Glutamatergic neuron (in vitro differentiated cells): ENCODE measurements around the gene JCHAIN. TPM values are rescaled to one million over a fixed set of nuclear protein-coding genes. Genes with fewer than 3 reads are reported as not detected.

Experiments
- DNase-seq: peaks from one replicate; pipeline ENCODE4 v3.0.0; 2022
- H3K27ac Mint-ChIP-seq: one replicate; pipeline ENCODE4 v1.8.0; 2020; ENCODE audit warnings: mild to moderate bottlenecking, mixed read lengths, inconsistent platforms; ENCODE audit not compliant: unreplicated experiment
- H3K27me3 Mint-ChIP-seq: one replicate; pipeline ENCODE4 v1.8.0; 2020; ENCODE audit warnings: mild to moderate bottlenecking, moderate library complexity, mixed read lengths, inconsistent platforms; ENCODE audit not compliant: unreplicated experiment
- H3K36me3 Mint-ChIP-seq: one replicate; pipeline ENCODE4 v1.8.0; 2020; ENCODE audit warnings: mild to moderate bottlenecking, mixed read lengths, inconsistent platforms; ENCODE audit not compliant: unreplicated experiment
- H3K4me1 Mint-ChIP-seq: one replicate; pipeline ENCODE4 v1.8.0; 2020; ENCODE audit warnings: mild to moderate bottlenecking, low read depth, mixed read lengths, inconsistent platforms; ENCODE audit not compliant: unreplicated experiment
- H3K4me3 Mint-ChIP-seq: one replicate; pipeline ENCODE4 v1.8.0; 2020; ENCODE audit warnings: mild to moderate bottlenecking, mixed read lengths, inconsistent platforms; ENCODE audit not compliant: unreplicated experiment
- H3K9me3 Mint-ChIP-seq: one replicate; pipeline ENCODE4 v1.8.0; 2020; ENCODE audit warnings: mild to moderate bottlenecking, moderate library complexity, mixed read lengths, inconsistent platforms; ENCODE audit not compliant: unreplicated experiment
- CTCF ChIP-seq: fragments of 200-600 bp; sonication (generic); IDR thresholded peaks from one replicate; pipeline ENCODE4 v1.5.0; 2021; ENCODE audit not compliant: partially characterized antibody, unreplicated experiment
- total RNA-seq: library from RNA; stranded (reverse); fragmentation: NEBNext Ultra II Directional; extraction: Animal tissue kit (Norgen Biotek cat#: 25700); gene quantifications from one replicate; pipeline ENCODE4 v1.2.1, GENCODE V29; 2021; ENCODE audit not compliant: unreplicated experiment

Gene JCHAIN
- total RNA-seq, 1 donor from 2014 or later, result not detected

GRCh38 chr4:70619778-70620177, 46.5 kb downstream of the JCHAIN start:
- no peak for TF ChIP-seq CTCF
- H3K27ac Mint-ChIP-seq, result no peak overlapping the region
- no peak overlapping the region for H3K4me3 Mint-ChIP-seq
- no peak for DNase-seq
- no peaks in the 10 kb centered on the region for H3K27me3 Mint-ChIP-seq
- no peaks in the 10 kb centered on the region for H3K9me3 Mint-ChIP-seq
- H3K4me1 Mint-ChIP-seq, result no peaks in the 10 kb centered on the region
- H3K36me3 Mint-ChIP-seq, result no peaks in the 10 kb centered on the region

GRCh38 chr4:70619288-70619687, 47.0 kb downstream of the JCHAIN start:
- peaks cover under 1% of the 10 kb centered on the region for H3K27me3 Mint-ChIP-seq

GRCh38 chr4:70614184-70614555, 52.1 kb downstream of the JCHAIN start:
- no peak for DNase-seq
- no peak overlapping the region for H3K4me3 Mint-ChIP-seq
- H3K4me1 Mint-ChIP-seq, result no peaks in the 10 kb centered on the region
- peaks cover 3% of the 10 kb centered on the region for H3K27me3 Mint-ChIP-seq
- H3K36me3 Mint-ChIP-seq, result no peaks in the 10 kb centered on the region
- H3K27ac Mint-ChIP-seq, result no peak overlapping the region
- no peaks in the 10 kb centered on the region for H3K9me3 Mint-ChIP-seq
- no peak for TF ChIP-seq CTCF

More at GRCh38 chr4:70619288-70619687, 47.0 kb downstream of the JCHAIN start:
- no peaks in the 10 kb centered on the region for H3K4me1 Mint-ChIP-seq
- H3K4me3 Mint-ChIP-seq, result no peak overlapping the region
- H3K9me3 Mint-ChIP-seq, result no peaks in the 10 kb centered on the region
- no peaks in the 10 kb centered on the region for H3K36me3 Mint-ChIP-seq
- TF ChIP-seq CTCF, result no peak
- no peak for DNase-seq
- no peak overlapping the region for H3K27ac Mint-ChIP-seq

- Mint-ChIP-seq H3K4me1 (no peaks in the 10 kb centered on the region), H3K4me3 (no peak overlapping the region), H3K36me3 (no peaks in the 10 kb centered on the region), H3K9me3 (no peaks in the 10 kb centered on the region), H3K27me3 (peaks cover 3% of the 10 kb centered on the region), H3K27ac (no peak overlapping the region)
- no peak for TF ChIP-seq CTCF
- no peak for DNase-seq
Measured at GRCh38 chr4:70613306-70614183, 52.8 kb downstream of the JCHAIN start.

GRCh38 chr4:70608324-70608723, 58.0 kb downstream of the JCHAIN start:
- Mint-ChIP-seq H3K4me1 (no peaks in the 10 kb centered on the region), H3K36me3 (no peaks in the 10 kb centered on the region), H3K27ac (no peak overlapping the region), H3K9me3 (no peaks in the 10 kb centered on the region), H3K4me3 (no peak overlapping the region), H3K27me3 (no peaks in the 10 kb centered on the region)
- DNase-seq, result no peak
- TF ChIP-seq CTCF, result no peak
